HL-60 (cell line): ENCODE results near the gene RBBP4.
A peak's percentile ranks its signal among the peaks of the same experiment; 100 is the strongest.

ENCODE experiments used
- DNase-seq, 2 experiments: peaks; one replicate each; pipeline ENCODE4 v3.0.0-alpha.2; 2010 to 2020; ENCODE audit warnings: low read depth in 1 of 2, low spot score in 1 of 2
- H3K27ac ChIP-seq: fragments of 250-450 bp; sonication (Bioruptor Pico); replicated peaks from 2 replicates; pipeline ENCODE4 v1.5.1; 2020; ENCODE audit warnings: mild to moderate bottlenecking, moderate library complexity
- H3K27me3 ChIP-seq: fragments of 250-450 bp; sonication (Bioruptor Pico); 2 replicates; pipeline ENCODE4 v1.5.1; 2021; ENCODE audit warnings: mild to moderate bottlenecking, moderate library complexity; ENCODE audit not compliant: insufficient read depth, poor library complexity, severe bottlenecking
- H3K4me3 ChIP-seq: replicated peaks from 2 replicates; pipeline ENCODE4 v1.5.1; 2011; ENCODE audit warnings: mild to moderate bottlenecking, control low read depth, low read length; ENCODE audit not compliant: insufficient read depth
- GABPA ChIP-seq: IDR thresholded peaks from 2 replicates; pipeline ENCODE4 v1.6.1; 2012; ENCODE audit warnings: low read depth
- POLR2AphosphoS5 ChIP-seq: IDR thresholded peaks from 2 replicates; pipeline ENCODE4 v1.6.1; 2012; ENCODE audit warnings: low read depth
- SPI1 ChIP-seq: IDR thresholded peaks from 2 replicates; pipeline ENCODE4 v1.6.1; 2012; ENCODE audit warnings: low read depth, mild to moderate bottlenecking, borderline replicate concordance
- TF ChIP-seq, protein P1 (sequence below): IDR thresholded peaks from 2 replicates; pipeline ENCODE4 v1.6.1; 2012; ENCODE audit warnings: low read depth; ENCODE audit not compliant: insufficient replicate concordance
- TF ChIP-seq, protein P2 (sequence below): IDR thresholded peaks from one replicate; pipeline ENCODE4 v1.5.1; 2011; ENCODE audit warnings: low read length, control low read depth, inconsistent platforms; ENCODE audit not compliant: insufficient read depth

Gene RBBP4

DNA sequence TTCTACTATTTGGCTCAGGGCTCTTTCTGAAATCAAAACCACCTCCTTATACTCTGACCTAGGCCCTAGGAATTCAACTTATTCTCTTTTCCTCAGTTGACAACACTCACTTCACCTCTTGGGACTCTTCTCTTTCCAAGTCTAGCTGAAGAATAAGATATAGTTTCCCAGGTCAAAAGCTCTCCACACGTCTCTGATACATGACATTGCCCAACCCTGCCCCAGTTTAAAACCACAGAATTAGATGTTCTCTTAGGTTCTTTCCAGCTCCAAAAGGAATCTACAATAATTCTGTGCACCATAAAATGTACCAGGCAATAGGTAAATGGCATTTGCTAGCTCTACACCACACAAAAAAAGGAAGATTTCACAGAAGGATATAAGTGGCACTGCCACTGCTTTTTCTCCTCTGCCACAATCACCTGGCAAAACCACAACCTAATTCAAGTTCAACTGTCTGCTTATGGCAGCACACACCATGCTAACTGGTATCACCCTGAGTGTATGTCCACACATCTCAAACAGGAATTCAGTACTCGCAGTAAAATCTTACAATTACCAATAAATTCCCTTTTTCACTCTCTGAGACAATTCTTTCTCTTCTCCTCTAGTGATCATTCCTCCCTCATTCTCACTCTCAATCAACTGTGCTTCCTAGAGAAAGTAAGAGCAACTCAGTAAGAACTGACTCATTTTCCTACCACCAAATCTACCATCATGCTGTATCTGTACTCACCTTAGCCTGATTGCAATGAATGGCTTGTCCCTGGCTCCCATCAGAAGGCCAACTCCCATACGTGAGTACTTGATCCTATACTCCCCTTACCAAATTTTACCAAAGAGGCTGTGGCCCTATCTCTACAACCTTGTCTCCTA is 28.0 kb upstream of the RBBP4 start:
- H3K27ac ChIP-seq = no peak overlapping the region
- no peak overlapping the region for H3K4me3 ChIP-seq
- DNase-seq = peak in 1 of 2 experiments; percentile 16
- no peaks in the 10 kb centered on the region for H3K27me3 ChIP-seq
- TF ChIP-seq, protein P1, sequence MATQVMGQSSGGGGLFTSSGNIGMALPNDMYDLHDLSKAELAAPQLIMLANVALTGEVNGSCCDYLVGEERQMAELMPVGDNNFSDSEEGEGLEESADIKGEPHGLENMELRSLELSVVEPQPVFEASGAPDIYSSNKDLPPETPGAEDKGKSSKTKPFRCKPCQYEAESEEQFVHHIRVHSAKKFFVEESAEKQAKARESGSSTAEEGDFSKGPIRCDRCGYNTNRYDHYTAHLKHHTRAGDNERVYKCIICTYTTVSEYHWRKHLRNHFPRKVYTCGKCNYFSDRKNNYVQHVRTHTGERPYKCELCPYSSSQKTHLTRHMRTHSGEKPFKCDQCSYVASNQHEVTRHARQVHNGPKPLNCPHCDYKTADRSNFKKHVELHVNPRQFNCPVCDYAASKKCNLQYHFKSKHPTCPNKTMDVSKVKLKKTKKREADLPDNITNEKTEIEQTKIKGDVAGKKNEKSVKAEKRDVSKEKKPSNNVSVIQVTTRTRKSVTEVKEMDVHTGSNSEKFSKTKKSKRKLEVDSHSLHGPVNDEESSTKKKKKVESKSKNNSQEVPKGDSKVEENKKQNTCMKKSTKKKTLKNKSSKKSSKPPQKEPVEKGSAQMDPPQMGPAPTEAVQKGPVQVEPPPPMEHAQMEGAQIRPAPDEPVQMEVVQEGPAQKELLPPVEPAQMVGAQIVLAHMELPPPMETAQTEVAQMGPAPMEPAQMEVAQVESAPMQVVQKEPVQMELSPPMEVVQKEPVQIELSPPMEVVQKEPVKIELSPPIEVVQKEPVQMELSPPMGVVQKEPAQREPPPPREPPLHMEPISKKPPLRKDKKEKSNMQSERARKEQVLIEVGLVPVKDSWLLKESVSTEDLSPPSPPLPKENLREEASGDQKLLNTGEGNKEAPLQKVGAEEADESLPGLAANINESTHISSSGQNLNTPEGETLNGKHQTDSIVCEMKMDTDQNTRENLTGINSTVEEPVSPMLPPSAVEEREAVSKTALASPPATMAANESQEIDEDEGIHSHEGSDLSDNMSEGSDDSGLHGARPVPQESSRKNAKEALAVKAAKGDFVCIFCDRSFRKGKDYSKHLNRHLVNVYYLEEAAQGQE = no peak
- TF ChIP-seq, protein P2, sequence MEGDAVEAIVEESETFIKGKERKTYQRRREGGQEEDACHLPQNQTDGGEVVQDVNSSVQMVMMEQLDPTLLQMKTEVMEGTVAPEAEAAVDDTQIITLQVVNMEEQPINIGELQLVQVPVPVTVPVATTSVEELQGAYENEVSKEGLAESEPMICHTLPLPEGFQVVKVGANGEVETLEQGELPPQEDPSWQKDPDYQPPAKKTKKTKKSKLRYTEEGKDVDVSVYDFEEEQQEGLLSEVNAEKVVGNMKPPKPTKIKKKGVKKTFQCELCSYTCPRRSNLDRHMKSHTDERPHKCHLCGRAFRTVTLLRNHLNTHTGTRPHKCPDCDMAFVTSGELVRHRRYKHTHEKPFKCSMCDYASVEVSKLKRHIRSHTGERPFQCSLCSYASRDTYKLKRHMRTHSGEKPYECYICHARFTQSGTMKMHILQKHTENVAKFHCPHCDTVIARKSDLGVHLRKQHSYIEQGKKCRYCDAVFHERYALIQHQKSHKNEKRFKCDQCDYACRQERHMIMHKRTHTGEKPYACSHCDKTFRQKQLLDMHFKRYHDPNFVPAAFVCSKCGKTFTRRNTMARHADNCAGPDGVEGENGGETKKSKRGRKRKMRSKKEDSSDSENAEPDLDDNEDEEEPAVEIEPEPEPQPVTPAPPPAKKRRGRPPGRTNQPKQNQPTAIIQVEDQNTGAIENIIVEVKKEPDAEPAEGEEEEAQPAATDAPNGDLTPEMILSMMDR = no peak
- TF ChIP-seq POLR2AphosphoS5 = no peak
- no peak for TF ChIP-seq GABPA

DNA sequence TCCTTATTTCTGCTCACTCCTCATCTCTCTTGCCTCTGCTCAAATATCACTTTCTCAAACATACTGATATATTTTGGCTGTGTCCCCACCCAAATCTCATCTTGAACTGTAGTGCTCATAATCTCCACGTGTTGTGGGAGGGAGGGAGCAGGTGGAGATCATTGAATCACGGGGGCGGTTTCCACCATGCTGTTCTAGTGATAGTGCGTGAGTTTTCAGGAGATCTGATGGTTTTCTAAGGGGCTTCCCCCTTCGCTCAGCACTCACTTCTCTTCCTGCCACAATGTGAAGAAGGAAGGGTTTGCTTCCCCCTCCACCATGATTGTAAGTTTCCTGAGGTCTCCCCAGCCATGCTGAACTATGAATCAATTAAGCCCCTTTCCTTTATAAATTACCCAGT is 27.2 kb upstream of the RBBP4 start:
- DNase-seq = no peak
- TF ChIP-seq, protein P2 = no peak
- TF ChIP-seq GABPA = no peak
- TF ChIP-seq, protein P1 = no peak
- Histone ChIP-seq H3K4me3 (no peak overlapping the region), H3K27ac (no peak overlapping the region), H3K27me3 (no peaks in the 10 kb centered on the region)

DNA sequence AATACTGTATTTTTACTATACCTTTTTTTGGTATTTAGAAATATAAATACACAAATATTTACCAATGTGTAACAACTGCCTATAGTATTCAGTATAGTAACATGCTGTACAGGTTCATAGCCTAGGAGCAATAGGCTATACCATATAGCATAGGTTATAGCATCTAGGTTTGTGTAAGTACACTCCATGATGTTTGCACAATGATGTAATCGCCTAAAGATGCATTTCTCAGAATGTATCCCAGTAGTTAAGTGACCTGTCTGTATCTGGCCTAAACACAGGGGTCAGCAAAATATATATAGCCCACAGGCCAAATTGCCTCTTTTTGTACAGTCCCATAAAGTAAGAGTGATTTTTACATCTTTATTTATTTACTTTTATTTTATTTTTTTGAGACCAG is 24.8 kb upstream of the RBBP4 start:
- TF ChIP-seq SPI1 = no peak
- no peak for TF ChIP-seq GABPA
- TF ChIP-seq, protein P2 = no peak
- no peak for TF ChIP-seq POLR2AphosphoS5
- TF ChIP-seq, protein P1 = no peak
- no peak for DNase-seq
- H3K27me3 ChIP-seq = no peaks in the 10 kb centered on the region
- H3K4me3 ChIP-seq = no peak overlapping the region
- H3K27ac ChIP-seq = no peak overlapping the region
